Upper lobe of right lung (tissue), 1 donor: Measurements from ENCODE around the gene CAPN9. TPM values are rescaled to one million over a fixed set of nuclear protein-coding genes. Genes with fewer than 3 reads are reported as not detected.

Experiments used
- ATAC-seq: fragments of 200-7000 bp; cut with Tn5 transposase; one replicate; pipeline ENCODE4 v1.9.1; 2020; ENCODE audit warnings: mild to moderate bottlenecking, moderate library complexity
- DNase-seq: peaks from one replicate; pipeline ENCODE4 v3.0.0-alpha.2; 2020
- H3K27ac ChIP-seq: fragments of 200-600 bp; one replicate; pipeline ENCODE4 v1.8.0; 2022
- H3K27me3 ChIP-seq: fragments of 200-600 bp; one replicate; pipeline ENCODE4 v1.8.0; 2022; ENCODE audit warnings: mild to moderate bottlenecking
- H3K36me3 ChIP-seq: fragments of 200-600 bp; one replicate; pipeline ENCODE4 v1.8.0; 2022
- H3K4me1 ChIP-seq: fragments of 200-600 bp; one replicate; pipeline ENCODE4 v1.8.0; 2022
- H3K4me3 ChIP-seq: fragments of 200-600 bp; one replicate; pipeline ENCODE4 v1.8.0; 2022; ENCODE audit warnings: mild to moderate bottlenecking
- H3K9me3 ChIP-seq: fragments of 200-600 bp; one replicate; pipeline ENCODE4 v1.8.0; 2022
- CTCF ChIP-seq: fragments of 200-600 bp; IDR thresholded peaks from one replicate; pipeline ENCODE4 v1.8.0; 2022; ENCODE audit warnings: antibody characterized with exemption
- intact Hi-C: fragments of 100-400 bp; cut with DNase I; formaldehyde crosslinking; loops from one replicate; pipeline ENCODE4 v1.11.0; 2022
- total RNA-seq: library from RNA; stranded (reverse); fragmentation: NEBNext Ultra II Directional; extraction: Animal tissue kit (Norgen Biotek cat#: 25700); gene quantifications from one replicate; pipeline ENCODE4 v1.2.1, GENCODE V29; 2021
- donor health status: DM: no; HTN: yes; CAD: no; lungs with severe emphysema.

The CAPN9 gene
- total RNA-seq, 1 donor from 2014 or later = 21.8 TPM

- ATAC-seq (no peak), DNase-seq (no peak)
- TF ChIP-seq CTCF = no peak
- no peak overlapping the region for H3K4me3 ChIP-seq
- no peaks in the 10 kb centered on the region for H3K27me3 ChIP-seq
- H3K4me1 ChIP-seq = no peaks in the 10 kb centered on the region
- H3K9me3 ChIP-seq = no peaks in the 10 kb centered on the region
- no peaks in the 10 kb centered on the region for H3K36me3 ChIP-seq
- H3K27ac ChIP-seq = no peak overlapping the region
- intact Hi-C loops = no loop called here
Observed at GRCh38 chr1:230739564-230740290, 7.5 kb upstream of the CAPN9 start.

- H3K36me3 ChIP-seq = no peaks in the 10 kb centered on the region
- H3K4me1 ChIP-seq = no peaks in the 10 kb centered on the region
- H3K9me3 ChIP-seq = no peaks in the 10 kb centered on the region
- H3K27me3 ChIP-seq = no peaks in the 10 kb centered on the region
- no peak overlapping the region for H3K27ac ChIP-seq
- TF ChIP-seq CTCF = no peak
- ATAC-seq (no peak), DNase-seq (no peak)
- intact Hi-C loops = no loop called here
- H3K4me3 ChIP-seq = no peak overlapping the region
Observed at GRCh38 chr1:230743899-230744298, 3.3 kb upstream of the CAPN9 start.

- Histone ChIP-seq H3K4me1 (no peaks in the 10 kb centered on the region), H3K27me3 (no peaks in the 10 kb centered on the region), H3K9me3 (no peaks in the 10 kb centered on the region), H3K27ac (no peak overlapping the region), H3K4me3 (no peak overlapping the region), H3K36me3 (no peaks in the 10 kb centered on the region)
- DNase-seq = no peak
- TF ChIP-seq CTCF = no peak
- ATAC-seq = no peak
- intact Hi-C loops = no loop called here
Observed at GRCh38 chr1:230744382-230744781, 2.8 kb upstream of the CAPN9 start.

- Histone ChIP-seq H3K27me3 (no peaks in the 10 kb centered on the region), H3K27ac (no peak overlapping the region), H3K9me3 (no peaks in the 10 kb centered on the region), H3K4me1 (no peaks in the 10 kb centered on the region), H3K36me3 (no peaks in the 10 kb centered on the region), H3K4me3 (no peak overlapping the region)
- ATAC-seq (no peak), DNase-seq (no peak)
- TF ChIP-seq CTCF = no peak
- intact Hi-C loops = no loop called here
Observed at GRCh38 chr1:230745071-230745470, 2.1 kb upstream of the CAPN9 start.

- no peaks in the 10 kb centered on the region for H3K27me3 ChIP-seq
- H3K4me3 ChIP-seq = no peak overlapping the region
- no peak for TF ChIP-seq CTCF
- DNase-seq = no peak
- peaks cover 3% of the 10 kb centered on the region for H3K4me1 ChIP-seq
- no peak for ATAC-seq
- H3K36me3 ChIP-seq = no peaks in the 10 kb centered on the region
- intact Hi-C loops = no loop called here
- H3K27ac ChIP-seq = no peak overlapping the region
- H3K9me3 ChIP-seq = no peaks in the 10 kb centered on the region
Observed at GRCh38 chr1:230746617-230747016, 571 bp upstream of the CAPN9 start.
